Colonic mucosa (tissue), 4 donors: ENCODE results near the gene RCBTB2. TPM values are rescaled to one million over a fixed set of nuclear protein-coding genes. Genes with fewer than 3 reads are reported as not detected.

ENCODE experiments used
- DNase-seq: peaks from one replicate; pipeline ENCODE4 v3.0.0-alpha.2; 2020
- H3K27ac ChIP-seq: fragments of 200-600 bp; one replicate; pipeline ENCODE4 v1.8.0; 2021
- H3K27me3 ChIP-seq: fragments of 200-600 bp; one replicate; pipeline ENCODE4 v1.8.0; 2021
- H3K36me3 ChIP-seq: fragments of 200-600 bp; one replicate; pipeline ENCODE4 v1.8.0; 2021
- H3K4me1 ChIP-seq: fragments of 200-600 bp; one replicate; pipeline ENCODE4 v1.8.0; 2021; ENCODE audit warnings: mild to moderate bottlenecking
- H3K4me3 ChIP-seq: fragments of 200-600 bp; one replicate; pipeline ENCODE4 v1.8.0; 2021
- H3K9ac ChIP-seq, 2 donors: one replicate each; pipeline ENCODE4 v1.7.0; 2013; ENCODE audit warnings: control low read depth in 2 of 2, low read depth in 2 of 2, low read length in 2 of 2
- H3K9me3 ChIP-seq: fragments of 200-600 bp; one replicate; pipeline ENCODE4 v1.8.0; 2021
- intact Hi-C: fragments of 100-400 bp; cut with DNase I; formaldehyde crosslinking; loops from one replicate; pipeline ENCODE4 v1.14.1; 2022
- total RNA-seq, 2 donors: library from RNA; stranded (reverse); fragmentation: NEBNext Ultra II Directional in 1 of 2; extraction: Animal tissue kit (Norgen Biotek cat#: 25700) in 1 of 2; gene quantifications; one replicate each; pipeline ENCODE4 v1.2.1, GENCODE V29; 2021
- TF ChIP-seq, protein P1 (sequence below): fragments of 200-600 bp; IDR thresholded peaks from one replicate; pipeline ENCODE4 v1.8.0; 2022; ENCODE audit warnings: antibody characterized with exemption, mild to moderate bottlenecking
- donor health status: healthy.
- donor health status: DM: no; HTN: no; CAD: no.
- donor health status: DM: no; HTN: no; CAD: no.

Gene RCBTB2
- total RNA-seq, 2 donors from 2014 or later: 3.3 to 5.5 TPM

DNA sequence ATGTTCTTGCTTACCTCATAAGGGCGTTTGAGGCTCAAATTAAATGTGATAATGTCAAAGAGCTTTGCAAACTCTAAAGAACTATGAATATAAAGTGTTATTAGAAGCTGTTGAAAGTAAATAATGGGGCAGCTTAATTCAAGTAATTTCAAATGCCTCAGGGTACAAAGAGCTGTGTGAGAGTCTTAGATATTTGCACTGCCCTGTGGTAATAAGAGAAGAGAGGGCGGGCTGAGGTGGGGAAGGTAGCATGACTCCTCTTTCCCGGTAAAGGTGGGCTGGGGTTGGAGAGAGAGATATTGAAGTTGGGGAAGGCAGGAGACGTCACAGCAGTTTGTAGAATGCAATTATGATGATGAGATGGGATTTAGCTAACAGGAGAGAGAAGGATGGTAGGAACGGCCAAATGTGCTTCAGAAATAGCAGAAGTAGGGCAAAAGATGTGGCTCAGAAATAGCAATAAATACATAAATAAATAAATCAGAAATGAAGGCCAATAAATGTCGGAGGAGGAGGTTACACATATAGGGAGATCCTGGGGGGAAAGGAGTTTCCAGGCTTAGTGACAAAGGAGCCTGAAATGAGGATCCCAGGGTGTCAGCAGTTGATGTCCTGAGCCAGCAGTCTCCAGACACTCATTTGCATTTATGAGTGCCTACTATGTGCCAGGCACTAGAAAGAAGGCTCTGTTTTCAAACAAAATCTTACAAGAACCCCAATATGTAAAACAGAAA lies 35.7 kb upstream of the RCBTB2 start:
- DNase-seq: no peak
- H3K9ac ChIP-seq: no peak overlapping the region
- no peak overlapping the region for H3K4me3 ChIP-seq
- no peaks in the 10 kb centered on the region for H3K4me1 ChIP-seq
- H3K9me3 ChIP-seq: no peaks in the 10 kb centered on the region
- H3K36me3 ChIP-seq: no peaks in the 10 kb centered on the region
- no peaks in the 10 kb centered on the region for H3K27me3 ChIP-seq
- peak overlapping the region; percentile 39 for H3K27ac ChIP-seq
- TF ChIP-seq, protein P1, sequence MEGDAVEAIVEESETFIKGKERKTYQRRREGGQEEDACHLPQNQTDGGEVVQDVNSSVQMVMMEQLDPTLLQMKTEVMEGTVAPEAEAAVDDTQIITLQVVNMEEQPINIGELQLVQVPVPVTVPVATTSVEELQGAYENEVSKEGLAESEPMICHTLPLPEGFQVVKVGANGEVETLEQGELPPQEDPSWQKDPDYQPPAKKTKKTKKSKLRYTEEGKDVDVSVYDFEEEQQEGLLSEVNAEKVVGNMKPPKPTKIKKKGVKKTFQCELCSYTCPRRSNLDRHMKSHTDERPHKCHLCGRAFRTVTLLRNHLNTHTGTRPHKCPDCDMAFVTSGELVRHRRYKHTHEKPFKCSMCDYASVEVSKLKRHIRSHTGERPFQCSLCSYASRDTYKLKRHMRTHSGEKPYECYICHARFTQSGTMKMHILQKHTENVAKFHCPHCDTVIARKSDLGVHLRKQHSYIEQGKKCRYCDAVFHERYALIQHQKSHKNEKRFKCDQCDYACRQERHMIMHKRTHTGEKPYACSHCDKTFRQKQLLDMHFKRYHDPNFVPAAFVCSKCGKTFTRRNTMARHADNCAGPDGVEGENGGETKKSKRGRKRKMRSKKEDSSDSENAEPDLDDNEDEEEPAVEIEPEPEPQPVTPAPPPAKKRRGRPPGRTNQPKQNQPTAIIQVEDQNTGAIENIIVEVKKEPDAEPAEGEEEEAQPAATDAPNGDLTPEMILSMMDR: no peak
- intact Hi-C loops: no loop called here

DNA sequence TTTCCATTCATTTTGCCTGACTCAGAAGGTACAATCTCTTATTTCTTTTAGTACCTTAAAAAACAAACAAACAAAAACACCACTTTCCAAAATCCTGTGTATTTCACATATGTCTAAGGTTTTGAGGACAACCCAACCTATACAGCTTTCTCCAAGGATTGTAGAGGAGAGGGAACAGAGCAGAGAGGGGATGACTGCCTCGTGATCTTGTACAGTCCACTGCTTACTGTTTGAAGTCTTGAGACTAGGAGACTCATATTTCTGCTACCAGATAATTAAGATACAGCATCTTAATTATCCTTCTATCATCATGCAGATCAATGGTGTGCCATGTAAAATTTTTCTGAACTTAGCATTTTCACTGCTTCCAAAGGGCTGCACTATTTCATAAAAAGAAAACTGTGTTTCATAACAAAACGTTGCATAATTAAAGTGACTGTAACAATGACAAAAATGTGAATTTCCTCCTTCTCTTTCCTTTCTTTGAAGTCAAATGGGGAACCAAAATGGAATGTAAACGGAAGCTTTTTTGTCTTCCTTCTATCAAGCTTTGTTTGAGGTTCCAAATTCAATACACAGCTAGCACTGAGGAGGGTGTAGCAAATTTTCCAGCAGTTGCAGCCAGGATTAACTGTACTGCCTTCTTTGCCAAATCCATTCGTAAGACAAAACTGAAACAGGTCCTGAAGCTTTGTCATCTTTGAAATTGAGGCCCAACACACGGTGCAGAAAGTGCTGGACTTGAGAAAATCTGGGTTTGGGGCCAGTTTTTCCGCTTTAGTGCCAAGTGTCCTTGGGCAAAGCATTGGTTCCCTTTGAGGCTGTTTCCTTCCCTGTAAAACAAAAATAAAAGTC lies 34.9 kb upstream of the RCBTB2 start:
- Histone ChIP-seq H3K27me3 (no peaks in the 10 kb centered on the region), H3K27ac (peak overlapping the region; percentile 39), H3K9me3 (no peaks in the 10 kb centered on the region), H3K9ac (peak overlapping the region in 1 of 2 donors; percentile 17), H3K4me1 (no peaks in the 10 kb centered on the region), H3K36me3 (no peaks in the 10 kb centered on the region), H3K4me3 (no peak overlapping the region)
- TF ChIP-seq, protein P1: no peak
- no peak for DNase-seq
- intact Hi-C loops: no loop called here

DNA sequence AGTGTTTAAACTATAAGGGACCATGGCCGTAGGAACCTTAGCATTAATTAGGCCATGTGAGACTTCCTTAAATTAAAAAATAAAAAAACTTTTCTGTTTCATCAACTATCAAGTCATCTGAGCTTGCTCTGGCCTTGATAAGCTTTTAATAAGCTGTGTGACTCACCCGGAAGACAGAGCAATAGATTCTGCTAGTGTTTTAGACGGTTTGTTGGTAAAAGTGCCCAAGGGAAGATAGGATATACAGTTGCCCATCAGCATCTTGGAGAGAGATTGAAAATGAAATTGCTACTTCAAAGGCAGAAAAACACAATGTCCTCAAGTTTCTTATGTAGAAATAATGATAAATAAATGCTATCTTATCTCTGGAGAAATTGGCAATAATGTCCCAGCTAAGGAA lies 31.2 kb upstream of the RCBTB2 start:
- TF ChIP-seq, protein P1: no peak
- intact Hi-C loops: no loop called here
- no peaks in the 10 kb centered on the region for H3K36me3 ChIP-seq
- H3K27ac ChIP-seq: no peak overlapping the region
- H3K4me1 ChIP-seq: no peaks in the 10 kb centered on the region
- H3K4me3 ChIP-seq: no peak overlapping the region
- no peak for DNase-seq
- H3K9me3 ChIP-seq: no peaks in the 10 kb centered on the region
- H3K27me3 ChIP-seq: no peaks in the 10 kb centered on the region
- H3K9ac ChIP-seq: no peak overlapping the region

DNA sequence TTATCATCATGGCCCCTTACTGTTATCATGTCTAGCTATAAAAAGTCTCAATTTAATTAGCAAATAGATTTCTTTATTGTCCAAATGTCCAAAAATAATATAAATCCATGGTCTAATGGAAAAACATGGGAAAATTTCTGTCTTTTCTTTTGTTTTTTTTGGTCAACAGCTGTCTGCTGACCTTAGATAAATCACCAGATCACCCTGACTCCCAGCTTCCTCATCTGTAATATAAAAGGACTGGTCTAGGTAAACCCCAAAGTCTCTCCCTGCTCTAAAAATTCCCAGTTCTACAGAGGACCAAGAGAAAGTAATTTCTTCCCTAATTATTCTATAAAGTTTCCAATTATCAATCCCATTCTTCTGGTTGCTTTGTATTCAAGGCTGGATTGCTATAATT lies 30.7 kb upstream of the RCBTB2 start:
- intact Hi-C loops: no loop called here
- no peak overlapping the region for H3K27ac ChIP-seq

DNA sequence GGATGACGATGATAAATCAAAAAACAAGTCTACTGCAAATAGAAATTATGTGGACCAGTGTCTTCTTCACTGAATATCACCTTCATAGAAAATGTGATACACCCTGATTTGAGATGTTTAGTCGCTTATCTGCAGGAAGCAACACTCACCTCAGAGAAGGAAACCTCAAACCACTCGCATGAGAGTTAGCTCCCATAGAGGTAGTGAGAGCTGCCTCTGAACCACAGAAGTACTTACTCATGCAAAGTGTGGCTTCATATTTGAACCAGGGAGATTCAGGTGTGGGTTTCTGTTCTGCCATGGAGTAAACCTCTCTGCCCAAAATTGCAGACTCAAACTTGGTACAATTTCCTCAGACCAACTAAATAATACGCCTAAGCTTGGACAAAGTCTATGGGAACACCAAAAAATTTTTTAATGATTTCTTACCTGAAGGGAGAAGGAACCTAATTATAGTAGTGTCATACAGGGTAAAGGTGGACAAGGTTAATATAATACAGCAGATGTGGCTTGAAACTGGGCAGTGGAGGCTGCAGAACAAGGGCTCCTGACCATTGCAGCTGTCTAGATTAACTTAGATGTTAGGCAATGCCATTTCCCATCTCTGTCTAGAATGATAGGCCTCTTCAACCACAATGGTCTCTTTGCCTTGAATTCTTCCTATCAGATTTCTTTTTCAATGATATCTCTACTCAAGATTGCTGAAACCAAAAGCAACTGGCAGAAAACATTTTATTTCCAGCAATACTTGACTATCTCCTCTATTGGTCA lies 29.6 kb upstream of the RCBTB2 start:
- Histone ChIP-seq H3K4me1 (no peaks in the 10 kb centered on the region), H3K9me3 (no peaks in the 10 kb centered on the region), H3K4me3 (no peak overlapping the region), H3K27me3 (no peaks in the 10 kb centered on the region), H3K27ac (no peak overlapping the region), H3K36me3 (no peaks in the 10 kb centered on the region), H3K9ac (no peak overlapping the region)
- intact Hi-C loops: no loop called here
- TF ChIP-seq, protein P1: no peak
- no peak for DNase-seq

More for the DNA sequence above, 30.7 kb upstream of the RCBTB2 start:
- no peaks in the 10 kb centered on the region for H3K27me3 ChIP-seq
- H3K4me1 ChIP-seq: no peaks in the 10 kb centered on the region
- H3K36me3 ChIP-seq: no peaks in the 10 kb centered on the region
- no peak overlapping the region for H3K4me3 ChIP-seq
- DNase-seq: no peak
- no peak overlapping the region for H3K9ac ChIP-seq
- H3K9me3 ChIP-seq: no peaks in the 10 kb centered on the region
- TF ChIP-seq, protein P1: no peak
